Measurements from ENCODE around the gene CLEC20A.

DNA sequence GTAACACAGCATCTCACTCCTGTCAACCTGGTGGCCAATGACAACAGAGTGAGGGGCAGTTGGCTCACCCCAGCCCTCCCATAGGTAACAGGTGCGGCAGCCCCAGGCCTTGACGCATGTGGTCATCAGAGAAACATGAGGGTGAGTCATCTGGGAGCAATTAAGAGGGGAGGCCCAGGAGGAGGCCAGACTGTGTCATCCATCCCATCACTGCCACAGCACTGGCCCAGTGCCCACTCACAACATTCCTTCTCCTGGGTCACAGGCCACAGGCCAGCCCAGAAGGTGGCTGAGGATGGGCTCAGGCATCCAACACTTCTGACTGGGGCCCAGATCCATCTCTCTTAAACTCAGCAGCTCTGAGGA lies 33.3 kb upstream of the CLEC20A start:
- TF ChIP-seq POLR2A (IDR thresholded peaks at IDR 0.05) (no peak), POLR2AphosphoS5 (IDR thresholded peaks at IDR 0.05; ENCODE audit: insufficient read depth in 1 of 2, low read depth in 1 of 2) (no peak)
- TF ChIP-seq, protein P1, sequence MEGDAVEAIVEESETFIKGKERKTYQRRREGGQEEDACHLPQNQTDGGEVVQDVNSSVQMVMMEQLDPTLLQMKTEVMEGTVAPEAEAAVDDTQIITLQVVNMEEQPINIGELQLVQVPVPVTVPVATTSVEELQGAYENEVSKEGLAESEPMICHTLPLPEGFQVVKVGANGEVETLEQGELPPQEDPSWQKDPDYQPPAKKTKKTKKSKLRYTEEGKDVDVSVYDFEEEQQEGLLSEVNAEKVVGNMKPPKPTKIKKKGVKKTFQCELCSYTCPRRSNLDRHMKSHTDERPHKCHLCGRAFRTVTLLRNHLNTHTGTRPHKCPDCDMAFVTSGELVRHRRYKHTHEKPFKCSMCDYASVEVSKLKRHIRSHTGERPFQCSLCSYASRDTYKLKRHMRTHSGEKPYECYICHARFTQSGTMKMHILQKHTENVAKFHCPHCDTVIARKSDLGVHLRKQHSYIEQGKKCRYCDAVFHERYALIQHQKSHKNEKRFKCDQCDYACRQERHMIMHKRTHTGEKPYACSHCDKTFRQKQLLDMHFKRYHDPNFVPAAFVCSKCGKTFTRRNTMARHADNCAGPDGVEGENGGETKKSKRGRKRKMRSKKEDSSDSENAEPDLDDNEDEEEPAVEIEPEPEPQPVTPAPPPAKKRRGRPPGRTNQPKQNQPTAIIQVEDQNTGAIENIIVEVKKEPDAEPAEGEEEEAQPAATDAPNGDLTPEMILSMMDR (IDR thresholded peaks at IDR 0.05) = no peak
